IPS-18a (cell line): Measurements from ENCODE around the gene CEMP1.
"Not testable (repeated sequence)": the region's sequence is repeated elsewhere in the genome, so short reads cannot be mapped to it uniquely, and the experiment has no call there.

Experiments
- H3K27ac ChIP-seq: one replicate; pipeline ENCODE4 v1.5.1; 2013; ENCODE audit warnings: low read length
- H3K27me3 ChIP-seq: one replicate; pipeline ENCODE4 v1.6.1; 2013; ENCODE audit warnings: mild to moderate bottlenecking, low read length; ENCODE audit not compliant: control insufficient read depth, insufficient read depth
- H3K36me3 ChIP-seq: one replicate; pipeline ENCODE4 v1.6.1; 2013; ENCODE audit warnings: low read depth, low read length; ENCODE audit not compliant: control insufficient read depth
- H3K4me1 ChIP-seq: one replicate; pipeline ENCODE4 v1.6.1; 2013; ENCODE audit warnings: low read depth, low read length; ENCODE audit not compliant: control insufficient read depth
- H3K4me3 ChIP-seq: one replicate; pipeline ENCODE4 v1.5.1; 2013; ENCODE audit warnings: low read length
- H3K9ac ChIP-seq: one replicate; pipeline ENCODE4 v1.6.1; 2013; ENCODE audit warnings: mild to moderate bottlenecking, low read length, moderate library complexity
- H3K9me3 ChIP-seq: one replicate; pipeline ENCODE4 v1.6.1; 2013; ENCODE audit warnings: low read depth, low read length; ENCODE audit not compliant: control insufficient read depth

Gene CEMP1

DNA sequence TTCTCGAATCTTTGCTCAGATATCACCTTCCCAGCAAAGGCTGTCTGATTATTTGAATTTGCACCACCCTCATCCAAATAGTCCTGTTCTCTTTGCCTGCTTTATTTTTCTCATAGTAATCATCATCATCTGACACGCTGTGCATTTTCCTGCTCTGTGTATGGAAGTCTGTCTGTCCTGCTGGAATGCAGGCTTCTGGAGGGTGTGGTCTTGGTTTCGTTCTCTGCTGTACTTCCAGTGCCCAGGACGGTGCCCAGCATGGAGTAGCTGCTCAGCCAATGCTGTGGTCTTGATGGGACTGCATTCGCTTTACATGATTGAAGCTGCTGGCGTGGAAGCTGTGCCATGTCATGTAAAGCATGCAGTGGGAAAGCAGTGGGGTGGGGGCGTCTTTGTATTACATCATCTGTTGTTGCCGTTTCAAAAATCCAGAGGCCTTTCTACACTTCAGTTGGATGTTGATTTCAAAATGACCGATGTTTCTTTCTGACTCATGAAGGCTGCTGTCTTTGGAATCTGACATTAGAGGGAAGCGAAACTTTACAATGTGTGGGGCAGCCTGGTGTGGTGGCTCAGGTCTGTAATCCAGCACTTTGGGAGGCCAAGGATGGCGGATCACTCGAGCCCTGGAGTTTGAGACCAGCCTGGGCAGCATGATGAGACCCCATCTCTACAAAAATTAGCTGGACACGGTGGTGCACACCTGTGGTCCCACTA is 23.7 kb upstream of the CEMP1 start:
- H3K9me3 ChIP-seq, H3K9ac ChIP-seq, H3K27me3 ChIP-seq, H3K36me3 ChIP-seq, H3K27ac ChIP-seq, H3K4me1 ChIP-seq, H3K4me3 ChIP-seq: not testable (repeated sequence)

DNA sequence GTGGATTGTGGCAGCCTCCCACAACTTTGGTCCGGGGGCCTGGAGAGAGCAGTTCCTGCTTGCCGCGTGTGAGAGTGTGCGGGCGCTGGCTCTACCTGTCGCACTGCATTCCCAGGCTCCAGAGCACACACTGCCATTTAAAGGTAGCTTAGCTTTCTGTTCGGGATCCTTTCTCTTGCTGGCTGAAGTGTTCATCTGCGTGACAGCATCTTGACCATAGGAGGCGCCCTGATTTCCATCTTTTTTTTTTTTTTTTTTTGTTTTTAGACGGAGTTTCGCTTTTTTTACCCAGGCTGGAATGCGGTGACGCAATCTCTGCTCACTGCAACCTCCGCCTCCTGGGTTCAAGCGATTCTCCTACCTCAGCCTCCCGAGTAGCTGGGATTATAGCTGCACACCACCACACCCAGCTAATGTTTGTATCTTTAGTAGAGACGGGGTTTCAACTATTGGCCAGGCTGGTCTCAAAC is 20.2 kb upstream of the CEMP1 start:
- H3K27me3 ChIP-seq, H3K4me3 ChIP-seq, H3K36me3 ChIP-seq, H3K27ac ChIP-seq, H3K9ac ChIP-seq, H3K4me1 ChIP-seq, H3K9me3 ChIP-seq: not testable (repeated sequence)

DNA sequence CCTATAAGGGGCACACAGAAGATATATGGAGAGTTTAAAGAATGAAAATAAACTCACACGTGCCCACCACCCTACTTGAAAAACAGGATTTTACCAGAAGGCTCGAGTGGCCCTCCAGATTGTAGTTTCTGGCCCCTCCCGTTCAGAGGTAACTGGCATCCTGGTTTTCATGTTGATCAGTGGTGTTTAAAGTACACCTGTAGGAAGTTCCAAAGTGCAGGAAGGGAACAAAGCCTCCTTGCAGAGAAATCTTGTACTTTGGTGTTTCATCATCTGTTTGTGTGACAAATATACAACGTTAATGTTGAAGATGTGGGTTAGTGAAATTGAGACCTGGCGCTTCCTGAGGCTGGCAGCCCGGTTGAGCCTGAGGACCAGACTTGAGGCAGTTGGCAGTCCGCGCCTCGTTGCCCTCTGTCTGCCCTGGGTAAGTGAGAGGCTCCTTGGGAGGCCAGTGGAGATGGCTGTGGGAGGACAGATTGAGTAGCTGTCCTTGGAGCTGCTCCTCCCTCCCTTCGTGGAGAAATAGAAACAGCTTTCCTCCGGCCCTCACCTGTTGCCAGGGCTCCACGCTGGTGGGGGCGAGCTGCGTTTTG is 19.2 kb upstream of the CEMP1 start:
- H3K9me3 ChIP-seq, H3K4me1 ChIP-seq, H3K27ac ChIP-seq, H3K4me3 ChIP-seq, H3K9ac ChIP-seq, H3K27me3 ChIP-seq, H3K36me3 ChIP-seq: not testable (repeated sequence)

DNA sequence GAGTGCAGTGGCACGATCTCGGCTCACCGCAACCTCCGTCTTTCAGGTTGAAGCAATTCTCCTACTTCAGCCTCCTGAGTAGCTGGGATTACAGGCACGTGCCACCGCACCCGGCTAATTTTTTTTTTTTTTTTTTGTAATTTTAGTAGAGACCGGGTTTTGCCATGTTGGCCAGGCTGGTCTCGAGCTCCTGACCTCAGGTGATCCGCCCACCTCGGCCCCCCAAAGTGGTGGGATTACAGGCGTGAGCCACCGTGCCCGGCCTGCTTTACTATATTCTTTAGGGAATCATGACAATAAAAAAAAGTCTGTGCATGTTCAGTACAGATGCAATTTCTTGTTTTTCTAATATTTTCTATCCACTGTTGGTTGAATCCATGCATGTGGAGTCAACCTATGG is 12.6 kb upstream of the CEMP1 start:
- H3K9me3 ChIP-seq, H3K4me1 ChIP-seq, H3K27ac ChIP-seq, H3K27me3 ChIP-seq, H3K9ac ChIP-seq, H3K36me3 ChIP-seq, H3K4me3 ChIP-seq: not testable (repeated sequence)

DNA sequence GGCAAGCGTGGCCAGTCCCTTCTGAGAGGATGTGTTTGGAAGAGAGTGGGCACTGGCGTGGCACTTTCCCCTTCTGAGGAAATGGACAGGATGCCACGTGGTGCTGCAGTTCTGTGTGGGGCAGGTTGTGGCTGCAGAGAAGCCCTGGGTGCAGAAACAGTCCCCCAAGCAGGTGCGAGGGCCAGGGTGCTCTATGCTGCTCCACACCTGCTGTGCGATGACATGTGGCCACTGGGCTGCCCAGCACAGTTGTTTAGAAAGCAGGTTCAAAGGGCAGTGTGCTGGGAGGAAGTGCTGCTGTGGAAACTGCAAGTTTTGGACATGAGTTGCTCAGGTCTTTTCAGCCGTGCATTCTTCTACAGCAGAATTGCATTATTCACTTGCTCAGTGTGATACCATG is 10.2 kb upstream of the CEMP1 start:
- not testable (repeated sequence) for H3K4me3 ChIP-seq, H3K36me3 ChIP-seq, H3K9me3 ChIP-seq, H3K9ac ChIP-seq, H3K27me3 ChIP-seq, H3K4me1 ChIP-seq, H3K27ac ChIP-seq

DNA sequence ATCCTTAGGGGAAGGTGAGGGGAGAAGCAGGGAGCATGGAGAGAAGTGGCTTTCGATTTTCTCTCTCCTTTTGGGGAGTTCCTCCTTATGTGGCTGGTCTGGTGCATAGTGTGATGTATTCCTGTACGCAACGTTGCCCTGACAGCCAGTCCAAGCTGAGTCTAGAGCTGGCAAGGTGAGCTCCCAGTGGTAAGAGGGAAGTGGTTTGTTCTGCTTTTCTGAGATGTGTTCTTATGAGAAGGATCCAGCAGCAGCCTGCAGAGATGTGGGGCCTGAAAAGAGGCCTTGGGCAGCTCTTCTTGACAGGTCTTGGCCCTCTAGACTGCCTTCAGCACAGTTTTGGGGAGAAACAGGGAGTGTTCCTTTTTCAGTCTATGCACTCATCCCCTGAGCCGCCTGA is 9.7 kb upstream of the CEMP1 start:
- H3K4me1 ChIP-seq, H3K27ac ChIP-seq, H3K9me3 ChIP-seq, H3K27me3 ChIP-seq, H3K36me3 ChIP-seq, H3K4me3 ChIP-seq, H3K9ac ChIP-seq: not testable (repeated sequence)

DNA sequence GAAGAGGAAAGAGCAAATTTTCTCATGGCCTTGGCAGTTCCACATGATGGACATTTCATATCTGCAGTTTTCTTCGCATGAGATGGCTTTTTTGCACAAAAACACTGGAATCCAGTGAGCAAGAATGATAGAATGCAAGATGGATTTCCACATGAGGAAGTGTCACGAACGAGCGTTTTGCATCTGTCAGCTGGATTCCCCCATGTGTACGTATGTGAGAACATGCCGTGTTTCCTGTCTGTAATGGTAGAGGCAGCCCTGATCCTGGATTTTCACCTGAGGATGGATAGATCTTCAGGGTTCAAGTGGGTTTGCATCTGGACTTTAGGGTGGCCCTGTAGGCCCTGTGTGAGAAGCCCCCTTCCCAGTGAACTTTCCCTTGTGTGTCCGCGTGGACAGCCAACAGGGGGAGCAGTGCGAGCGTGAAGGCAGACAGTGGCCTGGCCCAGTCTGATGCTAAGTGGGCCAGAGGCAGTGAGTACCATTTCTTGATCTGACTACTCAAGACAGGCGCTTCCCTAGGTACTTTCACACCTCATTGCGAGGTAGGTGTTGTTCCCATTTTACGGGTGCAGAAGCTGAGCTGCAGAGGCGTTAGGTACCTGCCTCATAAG is 8.7 kb upstream of the CEMP1 start:
- not testable (repeated sequence) for H3K4me3 ChIP-seq, H3K27me3 ChIP-seq, H3K4me1 ChIP-seq, H3K36me3 ChIP-seq, H3K9ac ChIP-seq, H3K9me3 ChIP-seq, H3K27ac ChIP-seq

DNA sequence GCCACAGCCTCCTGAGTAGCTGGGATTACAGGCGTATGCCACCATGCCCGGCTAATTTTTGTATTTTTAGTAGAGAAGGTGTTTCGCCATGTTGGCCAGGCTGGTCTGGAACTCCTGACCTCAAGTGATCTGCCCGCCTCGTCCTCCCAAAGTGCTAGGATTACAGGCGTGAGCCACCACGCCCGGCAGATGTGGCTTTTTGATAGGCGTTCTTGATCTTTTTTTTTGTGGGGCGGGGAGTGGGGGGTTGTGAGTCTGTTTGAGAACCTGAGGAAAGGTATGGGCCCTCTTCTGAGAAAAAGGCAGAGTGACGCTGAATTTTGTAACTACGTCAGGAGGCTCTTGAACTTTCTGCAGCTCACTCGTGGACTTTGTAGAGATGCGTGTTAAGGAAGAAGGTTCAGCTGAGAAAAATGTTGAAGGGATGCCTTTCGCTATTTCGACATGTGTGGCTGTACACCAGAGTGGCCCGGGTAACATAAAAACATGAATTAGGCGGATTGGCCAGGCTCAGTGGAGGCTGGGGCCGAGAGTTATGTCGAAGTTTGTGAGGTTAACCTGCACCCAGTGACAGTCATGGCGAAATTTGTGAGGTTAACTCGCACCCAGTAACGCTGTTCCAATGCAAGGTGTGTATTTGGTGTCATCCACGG is 8.1 kb upstream of the CEMP1 start:
- not testable (repeated sequence) for H3K36me3 ChIP-seq, H3K9ac ChIP-seq, H3K4me3 ChIP-seq, H3K4me1 ChIP-seq, H3K9me3 ChIP-seq, H3K27ac ChIP-seq, H3K27me3 ChIP-seq

DNA sequence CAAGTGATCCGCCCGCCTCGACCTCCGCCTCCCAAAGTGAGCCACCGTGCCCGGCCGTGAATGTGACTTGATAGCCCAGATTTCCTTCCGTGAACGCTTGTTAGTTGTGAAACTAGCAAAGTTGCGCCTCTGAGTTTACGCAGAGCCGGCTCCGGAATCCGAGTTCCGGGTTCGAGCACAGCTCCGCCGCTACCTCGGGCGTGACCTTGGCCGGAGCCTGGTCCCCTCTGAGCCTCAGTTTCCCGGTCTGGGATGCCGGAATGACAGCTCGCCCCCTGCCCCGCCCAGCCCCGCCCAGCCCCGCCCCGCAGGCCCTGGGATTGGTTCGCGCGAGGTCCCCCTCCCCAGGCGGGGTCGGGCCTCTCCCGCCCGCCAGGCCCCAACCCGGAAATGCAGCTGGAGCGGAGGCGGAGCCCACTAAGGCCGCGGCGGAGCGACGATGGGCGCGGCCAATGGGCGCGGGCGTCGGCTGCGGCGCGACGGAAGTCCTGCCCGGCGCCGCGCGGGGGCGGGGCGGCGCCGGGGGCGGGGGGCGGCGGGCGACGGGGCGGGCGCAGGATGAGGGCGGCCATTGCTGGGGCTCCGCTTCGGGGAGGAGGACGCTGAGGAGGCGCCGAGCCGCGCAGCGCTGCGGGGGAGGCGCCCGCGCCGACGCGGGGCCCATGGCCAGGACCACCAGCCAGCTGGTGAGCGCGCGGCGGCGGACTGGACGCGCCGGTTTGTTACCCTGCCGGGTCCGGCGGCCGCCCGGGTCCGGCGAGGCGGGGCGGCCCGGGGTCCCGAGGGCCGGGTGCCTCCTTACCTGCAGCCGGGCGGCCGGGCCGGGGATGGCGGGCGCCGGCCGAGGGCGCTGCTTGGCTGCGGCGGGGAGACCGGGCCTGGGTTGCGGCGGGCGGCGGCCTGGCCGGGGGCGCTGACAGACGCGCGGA is 6.5 kb upstream of the CEMP1 start, which contains the start of gene PDPK1:
TSS of gene PDPK1 (plus strand) at position 571 of the 929 bp plus-strand sequence. CDS start at position 663, 92 bp downstream.
- peaks cover 9% of the 10 kb centered on the region for H3K27me3 ChIP-seq
- no peaks in the 10 kb centered on the region for H3K9me3 ChIP-seq
- H3K9ac ChIP-seq, result no peak within 1 kb of the TSS
- no peaks in the 10 kb centered on the region for H3K36me3 ChIP-seq
- H3K4me3 ChIP-seq, result peak within 1 kb of the TSS; percentile 61
- no peak within 1 kb of the TSS for H3K27ac ChIP-seq
- H3K4me1 ChIP-seq, result no peaks in the 10 kb centered on the region

DNA sequence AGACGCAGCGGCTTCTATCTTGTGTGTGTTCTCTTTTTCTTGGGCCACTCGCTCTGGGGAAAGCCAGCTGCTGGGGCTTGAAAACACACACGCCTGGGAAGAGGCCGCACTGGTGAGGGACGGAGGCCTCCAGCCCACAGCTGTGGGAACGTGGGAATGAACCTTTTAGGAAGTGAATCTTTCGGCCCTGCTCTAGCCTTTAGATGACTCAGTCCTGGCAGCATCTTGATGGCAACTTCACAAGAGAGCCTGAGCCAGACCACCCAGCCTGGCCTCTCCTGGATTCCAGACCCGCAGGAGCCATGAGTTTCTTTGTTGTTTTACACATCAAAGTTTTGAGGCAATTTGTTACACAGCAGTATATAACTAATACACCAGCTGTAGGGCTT is 4.4 kb upstream of the CEMP1 start:
- Histone ChIP-seq H3K27me3 (peaks cover 9% of the 10 kb centered on the region), H3K9ac (no peak overlapping the region), H3K9me3 (no peaks in the 10 kb centered on the region), H3K4me3 (no peak overlapping the region), H3K27ac (no peak overlapping the region), H3K4me1 (peaks cover 8% of the 10 kb centered on the region), H3K36me3 (no peaks in the 10 kb centered on the region)

DNA sequence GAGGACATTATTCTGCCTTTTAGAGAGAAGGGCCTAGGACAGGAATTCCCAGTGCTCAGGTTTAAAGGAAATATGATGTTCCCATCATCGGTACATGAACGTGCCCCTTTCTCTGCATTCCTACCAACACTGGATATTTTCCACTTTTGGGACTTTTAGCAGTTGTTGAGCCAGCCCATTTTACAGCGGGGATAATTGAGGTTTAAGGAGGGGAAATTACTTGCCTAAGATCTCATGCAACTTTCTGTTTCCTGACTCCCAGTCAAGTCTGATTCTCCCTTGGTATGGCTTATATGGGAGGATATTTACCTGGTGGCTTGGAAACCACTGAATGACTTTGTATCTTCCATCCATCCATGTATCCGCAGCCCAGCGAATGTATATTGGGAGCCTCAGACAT is 3.1 kb upstream of the CEMP1 start:
- not testable (repeated sequence) for H3K4me1 ChIP-seq, H3K4me3 ChIP-seq, H3K36me3 ChIP-seq, H3K9me3 ChIP-seq, H3K9ac ChIP-seq, H3K27me3 ChIP-seq, H3K27ac ChIP-seq
